K562 (cell line): Measurements from ENCODE around the gene RUVBL2. TPM values are rescaled to one million over a fixed set of nuclear protein-coding genes. Genes with fewer than 3 reads are reported as not detected.
A peak's percentile ranks its signal among the peaks of the same experiment; 100 is the strongest.

ENCODE experiments used
- HMGXB4 ChIP-seq: sonication (generic); formaldehyde crosslinking; IDR thresholded peaks from 2 replicates; pipeline ENCODE4 v1.8.1; 2023; ENCODE audit warnings: mild to moderate bottlenecking, missing genetic modification reagents
- MGA ChIP-seq: fragments of 450-650 bp; IDR thresholded peaks from 2 replicates; pipeline ENCODE4 v1.6.1; 2016; ENCODE audit warnings: mild to moderate bottlenecking, moderate library complexity
- SMC3 ChIP-seq: conservative IDR thresholded peaks from 2 replicates; pipeline ENCODE4 v1.6.1; 2011; ENCODE audit warnings: low read depth, low read length, improper control_type of control experiment; ENCODE audit not compliant: insufficient read depth
- ZBTB2 ChIP-seq: fragments of 450-650 bp; IDR thresholded peaks from 2 replicates; pipeline ENCODE4 v1.6.1; 2016; ENCODE audit warnings: antibody characterized with exemption
- ZNF121 ChIP-seq: sonication (generic); formaldehyde crosslinking; conservative IDR thresholded peaks from 2 replicates; pipeline ENCODE4 v1.8.0; 2022; ENCODE audit warnings: missing genetic modification reagents
- polyA plus RNA-seq, 8 experiments: library from polyadenylated mRNA; depleted of rRNA in 4 of 8; stranded (reverse) in 5 of 8; unstranded in 3 of 8; fragments of >200 nt; fragmentation: Nextera tagmentation in 2 of 8; fragmentation: Illumina TruSeq in 1 of 8; extraction: Ambion mirVana in 2 of 8; extraction: Trizol in 1 of 8; gene quantifications; 2 replicates each; pipeline versions ENCODE4 v1.2.1 to v1.2.3, GENCODE V29; 2011 to 2014; ENCODE audit warnings: inconsistent platforms in 1 of 8, missing spikeins in 1 of 8
- total RNA-seq, 7 experiments: library from RNA; depleted of rRNA in 6 of 7; stranded (reverse); fragments of >200 nt in 6 of 7; fragmentation: Illumina TruSeq in 2 of 7; extraction: Trizol in 2 of 7; gene quantifications; 2 replicates each; pipeline versions ENCODE4 v1.2.1 to v1.2.3, GENCODE V29; 2011 to 2021; ENCODE audit warnings: low replicate concordance in 1 of 7
- TF ChIP-seq, protein P1 (sequence below): fragments of 450-650 bp; IDR thresholded peaks from 2 replicates; pipeline ENCODE4 v1.6.1; 2016; ENCODE audit warnings: mild to moderate bottlenecking

The RUVBL2 gene
- total and polyA plus RNA-seq, 9 of the 15 experiments (the other 6 are each of a cell fraction or from before 2014, with no cell fraction given) = 71.4 to 453 (median 237) TPM

DNA sequence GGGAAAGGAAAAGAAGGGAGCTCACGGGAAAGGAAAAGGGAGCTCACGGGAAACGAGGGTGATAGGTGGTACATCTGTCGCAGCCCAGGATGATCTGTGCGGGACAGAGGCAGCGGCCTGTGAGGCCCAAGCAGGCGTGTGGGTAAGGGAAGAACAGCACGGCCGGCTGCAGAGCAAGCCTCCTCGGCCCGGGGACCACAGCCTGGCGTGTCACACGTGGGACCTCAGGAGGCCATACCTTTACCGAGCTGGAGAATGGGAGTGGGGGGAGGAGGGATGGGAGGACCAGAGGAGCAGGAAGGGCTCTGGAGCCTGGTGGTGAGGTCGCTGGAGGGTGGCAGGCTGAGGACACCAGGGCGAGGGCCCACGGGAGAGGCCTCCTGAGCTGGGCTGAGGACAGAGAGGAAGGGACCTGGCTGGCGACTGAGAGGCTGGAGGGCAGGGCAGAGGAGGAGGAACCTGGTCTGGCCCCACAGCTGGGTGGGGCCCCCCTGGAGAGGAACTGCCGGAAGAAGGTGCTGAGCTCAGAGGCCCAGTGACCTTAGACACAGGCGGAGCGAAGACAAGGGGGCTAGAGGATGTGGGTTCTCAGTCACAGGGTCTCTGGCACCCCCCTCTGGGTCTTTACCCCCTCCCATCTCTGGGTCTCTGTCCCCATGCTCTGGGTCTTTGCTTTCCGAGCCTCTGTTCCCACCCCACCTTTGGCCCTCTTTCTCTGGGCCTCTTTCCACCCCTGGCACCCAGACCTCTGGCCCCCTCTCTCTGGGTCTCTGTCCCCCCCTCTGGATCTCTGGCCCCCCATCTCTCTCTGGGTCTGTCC is 31.4 kb upstream of the RUVBL2 start (continued):
- TF ChIP-seq HMGXB4 (CRISPR knock-in tag) = no peak; the same call in 1 of the 2 replicates
- TF ChIP-seq MGA = peak; percentile 71; the same call in 1 of the 2 replicates
- no peak for TF ChIP-seq ZNF121 (CRISPR knock-in tag)
- no peak for TF ChIP-seq ZBTB2
- TF ChIP-seq, protein P1, sequence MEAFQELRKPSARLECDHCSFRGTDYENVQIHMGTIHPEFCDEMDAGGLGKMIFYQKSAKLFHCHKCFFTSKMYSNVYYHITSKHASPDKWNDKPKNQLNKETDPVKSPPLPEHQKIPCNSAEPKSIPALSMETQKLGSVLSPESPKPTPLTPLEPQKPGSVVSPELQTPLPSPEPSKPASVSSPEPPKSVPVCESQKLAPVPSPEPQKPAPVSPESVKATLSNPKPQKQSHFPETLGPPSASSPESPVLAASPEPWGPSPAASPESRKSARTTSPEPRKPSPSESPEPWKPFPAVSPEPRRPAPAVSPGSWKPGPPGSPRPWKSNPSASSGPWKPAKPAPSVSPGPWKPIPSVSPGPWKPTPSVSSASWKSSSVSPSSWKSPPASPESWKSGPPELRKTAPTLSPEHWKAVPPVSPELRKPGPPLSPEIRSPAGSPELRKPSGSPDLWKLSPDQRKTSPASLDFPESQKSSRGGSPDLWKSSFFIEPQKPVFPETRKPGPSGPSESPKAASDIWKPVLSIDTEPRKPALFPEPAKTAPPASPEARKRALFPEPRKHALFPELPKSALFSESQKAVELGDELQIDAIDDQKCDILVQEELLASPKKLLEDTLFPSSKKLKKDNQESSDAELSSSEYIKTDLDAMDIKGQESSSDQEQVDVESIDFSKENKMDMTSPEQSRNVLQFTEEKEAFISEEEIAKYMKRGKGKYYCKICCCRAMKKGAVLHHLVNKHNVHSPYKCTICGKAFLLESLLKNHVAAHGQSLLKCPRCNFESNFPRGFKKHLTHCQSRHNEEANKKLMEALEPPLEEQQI = no peak
- no peak for TF ChIP-seq SMC3
